ENCODE measurements around the gene SLC9A5. TPM values are rescaled to one million over a fixed set of nuclear protein-coding genes. Genes with fewer than 3 reads are reported as not detected.

Gene SLC9A5
- total RNA-seq, 2 experiments from 2014 or later: 3.5 to 4.5 TPM

- H3K36me3 Mint-ChIP-seq: peaks cover 2% of the 10 kb centered on the region
- H3K4me1 Mint-ChIP-seq: peaks cover 41% of the 10 kb centered on the region
- ATAC-seq (ENCODE audit: low read depth) (peak; percentile 66), DNase-seq (peak; percentile 100)
- H3K27me3 Mint-ChIP-seq: peaks cover 13% of the 10 kb centered on the region
- peak within 1 kb of the TSS; percentile 82 for H3K4me3 Mint-ChIP-seq
- H3K9me3 Mint-ChIP-seq: no peaks in the 10 kb centered on the region
- POLR2A ChIA-PET: interaction anchor here (0.6 to 9.4 kb wide), 17 partner anchors 11 to 446 kb away, joined by 3 to 130 read pairs (median 4); partner anchors contain the start of genes PLEKHG4 and TMEM208
- peak within 1 kb of the TSS; percentile 90 for H3K27ac Mint-ChIP-seq
Observed at GRCh38 chr16:67247192-67248072, 1.3 kb upstream of the SLC9A5 start, which contains the start of gene FHOD1. Gene FHOD1, minus strand, starts transcription at chr16:67247481. Its CDS starts 71 bp downstream, at chr16:67247410.

- ATAC-seq (ENCODE audit: low read depth) (no peak), DNase-seq (no peak)
- POLR2A ChIA-PET: interaction anchor here (0.7 to 9.4 kb wide), 15 partner anchors 13 to 445 kb away, joined by 3 to 130 read pairs (median 3); partner anchors contain the start of genes PLEKHG4 and TMEM208
- Mint-ChIP-seq H3K9me3 (no peaks in the 10 kb centered on the region), H3K27me3 (peaks cover 13% of the 10 kb centered on the region), H3K36me3 (no peaks in the 10 kb centered on the region), H3K4me1 (peaks cover 38% of the 10 kb centered on the region), H3K27ac (peak overlapping the region; percentile 70), H3K4me3 (peak overlapping the region; percentile 82)
Observed at GRCh38 chr16:67248073-67248400, 742 bp upstream of the SLC9A5 start.

DNA sequence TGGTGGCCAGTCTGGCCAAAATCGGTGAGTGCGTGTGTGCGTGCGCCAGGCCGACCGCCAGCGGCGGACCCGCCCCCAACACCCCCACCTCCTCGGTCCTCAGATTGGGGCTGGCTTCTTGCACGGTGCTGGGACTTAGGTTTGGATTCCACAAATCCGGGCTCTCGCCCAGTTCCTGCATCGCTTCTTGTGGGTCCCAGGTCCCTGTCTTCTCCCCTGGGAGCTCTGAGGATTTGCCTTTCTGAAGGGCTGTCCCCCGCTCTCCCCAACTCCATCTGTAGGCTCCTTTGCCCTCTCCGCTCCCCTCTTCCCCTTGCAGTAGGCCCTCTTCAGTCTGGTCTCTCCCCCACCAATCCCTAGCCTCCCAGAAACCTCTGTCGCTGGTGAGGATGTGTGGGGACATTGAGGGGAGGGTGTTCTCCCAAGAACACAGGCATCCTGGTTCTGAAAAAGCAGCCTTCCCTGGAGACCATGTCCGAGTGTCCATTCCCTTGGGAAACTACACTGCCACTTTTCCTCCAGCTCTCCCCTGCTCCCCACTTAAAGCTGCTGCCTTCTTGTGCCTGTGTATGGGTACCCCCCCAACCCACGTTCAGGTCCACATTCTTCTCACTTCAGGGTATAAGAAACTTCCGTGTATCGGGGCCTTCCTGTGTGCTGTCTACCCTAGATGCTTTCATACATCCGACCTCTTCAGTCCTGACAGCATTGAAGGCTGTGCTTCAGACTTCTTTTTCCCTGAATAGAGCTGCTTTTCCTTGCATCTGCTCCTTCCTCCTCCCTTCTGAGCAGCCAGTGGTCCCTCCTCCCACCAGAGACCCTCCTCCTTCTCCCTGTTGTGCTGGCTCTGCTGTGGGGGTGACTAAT lies 632 bp downstream of the SLC9A5 start:
- H3K9me3 Mint-ChIP-seq: no peaks in the 10 kb centered on the region
- H3K27me3 Mint-ChIP-seq: peaks cover 13% of the 10 kb centered on the region
- DNase-seq (no peak), ATAC-seq (ENCODE audit: low read depth) (no peak)
- H3K27ac Mint-ChIP-seq: peak overlapping the region; percentile 82
- H3K36me3 Mint-ChIP-seq: no peaks in the 10 kb centered on the region
- peak overlapping the region; percentile 81 for H3K4me3 Mint-ChIP-seq
- H3K4me1 Mint-ChIP-seq: peaks cover 29% of the 10 kb centered on the region
- POLR2A ChIA-PET: interaction anchor here (1.0 to 9.4 kb wide), 4 partner anchors 21 to 231 kb away, joined by 3 to 130 read pairs (median 3); partner anchors contain the start of genes ATP6V0D1 and TMEM208

GRCh38 chr16:67250045-67250327 lies 1.2 kb downstream of the SLC9A5 start:
- no peaks in the 10 kb centered on the region for H3K9me3 Mint-ChIP-seq
- H3K36me3 Mint-ChIP-seq: no peaks in the 10 kb centered on the region
- no peak for DNase-seq
- H3K4me3 Mint-ChIP-seq: peak overlapping the region; percentile 81
- ATAC-seq (ENCODE audit: low read depth): no peak
- H3K4me1 Mint-ChIP-seq: peaks cover 23% of the 10 kb centered on the region
- H3K27ac Mint-ChIP-seq: peak overlapping the region; percentile 82
- H3K27me3 Mint-ChIP-seq: peaks cover 13% of the 10 kb centered on the region
- POLR2A ChIA-PET: interaction anchor here (9.4 kb wide), 1 partner anchor 22 kb away, joined by 130 read pairs; the partner anchor contains the start of gene TMEM208

DNA sequence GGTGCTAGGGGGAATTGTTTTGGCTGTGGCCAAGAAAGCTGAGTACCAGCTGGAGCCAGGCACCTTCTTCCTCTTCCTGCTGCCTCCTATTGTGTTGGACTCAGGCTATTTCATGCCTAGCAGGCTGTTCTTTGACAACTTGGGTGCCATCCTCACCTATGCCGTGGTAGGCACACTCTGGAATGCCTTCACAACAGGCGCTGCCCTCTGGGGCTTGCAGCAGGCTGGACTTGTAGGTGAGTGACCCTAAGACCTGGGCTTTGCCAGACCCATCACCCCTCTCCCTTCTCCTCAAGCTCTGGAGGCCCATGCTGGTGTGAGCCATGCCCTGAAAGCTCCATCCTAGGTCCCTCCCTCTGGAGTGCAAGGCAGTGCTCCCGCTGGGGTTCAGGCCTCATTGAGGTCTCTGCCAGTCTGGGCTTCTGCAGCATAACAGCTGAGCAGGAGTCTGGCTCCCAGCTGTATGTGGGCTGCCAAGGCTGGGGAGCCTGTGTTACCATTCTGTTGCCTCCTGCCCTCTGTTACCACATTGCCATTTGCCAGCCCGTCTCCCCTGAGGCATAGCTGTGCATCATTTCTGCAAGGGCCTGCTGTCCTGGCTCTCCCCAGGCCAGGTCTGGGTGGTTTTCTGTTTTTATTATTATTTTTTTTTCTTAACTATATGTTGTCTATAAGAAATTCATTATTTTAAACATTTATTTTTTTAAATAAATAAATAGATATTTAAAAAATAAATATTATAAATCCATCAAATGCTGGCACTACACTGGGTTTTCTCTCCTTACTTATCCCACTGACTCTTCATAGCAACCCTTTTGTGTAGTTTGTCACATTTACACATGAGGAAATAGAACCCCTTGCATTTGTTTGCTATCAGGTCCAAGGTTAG lies 4.1 kb downstream of the SLC9A5 start:
- no peak for ATAC-seq (ENCODE audit: low read depth)
- POLR2A ChIA-PET: no interaction called here
- DNase-seq: no peak
- H3K4me1 Mint-ChIP-seq: peaks cover 14% of the 10 kb centered on the region
- H3K27me3 Mint-ChIP-seq: peaks cover 13% of the 10 kb centered on the region
- H3K36me3 Mint-ChIP-seq: peaks cover 2% of the 10 kb centered on the region
- H3K4me3 Mint-ChIP-seq: no peak overlapping the region
- no peaks in the 10 kb centered on the region for H3K9me3 Mint-ChIP-seq
- no peak overlapping the region for H3K27ac Mint-ChIP-seq

GRCh38 chr16:67254801-67255552 lies 6.2 kb downstream of the SLC9A5 start:
- POLR2A ChIA-PET: no interaction called here

GRCh38 chr16:67255553-67256221 lies 6.9 kb downstream of the SLC9A5 start:
- Mint-ChIP-seq H3K36me3 (peaks cover 2% of the 10 kb centered on the region), H3K9me3 (no peaks in the 10 kb centered on the region), H3K27ac (no peak overlapping the region), H3K4me3 (no peak overlapping the region), H3K27me3 (peaks cover 1% of the 10 kb centered on the region), H3K4me1 (no peaks in the 10 kb centered on the region)
- POLR2A ChIA-PET: no interaction called here
- DNase-seq: no peak
- no peak for ATAC-seq (ENCODE audit: low read depth)

More at GRCh38 chr16:67254801-67255552, 6.2 kb downstream of the SLC9A5 start:
- no peak overlapping the region for H3K4me3 Mint-ChIP-seq
- no peak overlapping the region for H3K27ac Mint-ChIP-seq
- DNase-seq (no peak), ATAC-seq (ENCODE audit: low read depth) (no peak)
- no peaks in the 10 kb centered on the region for H3K9me3 Mint-ChIP-seq
- H3K36me3 Mint-ChIP-seq: peaks cover 2% of the 10 kb centered on the region
- H3K27me3 Mint-ChIP-seq: peaks cover 6% of the 10 kb centered on the region
- H3K4me1 Mint-ChIP-seq: peaks cover 2% of the 10 kb centered on the region

GRCh38 chr16:67256701-67257230 lies 8.0 kb downstream of the SLC9A5 start:
- Mint-ChIP-seq H3K27me3 (peaks cover 4% of the 10 kb centered on the region), H3K4me3 (no peak overlapping the region), H3K9me3 (no peaks in the 10 kb centered on the region), H3K4me1 (no peaks in the 10 kb centered on the region), H3K27ac (no peak overlapping the region), H3K36me3 (peaks cover 2% of the 10 kb centered on the region)
- no peak for ATAC-seq (ENCODE audit: low read depth)
- POLR2A ChIA-PET: no interaction called here
- DNase-seq: no peak

GRCh38 chr16:67257486-67258160 lies 8.8 kb downstream of the SLC9A5 start:
- Mint-ChIP-seq H3K27me3 (peaks cover 4% of the 10 kb centered on the region), H3K36me3 (peaks cover 2% of the 10 kb centered on the region), H3K9me3 (no peaks in the 10 kb centered on the region), H3K4me1 (no peaks in the 10 kb centered on the region), H3K27ac (no peak overlapping the region), H3K4me3 (no peak overlapping the region)
- POLR2A ChIA-PET: no interaction called here
- ATAC-seq (ENCODE audit: low read depth) (no peak), DNase-seq (no peak)

GRCh38 chr16:67258161-67258835 lies 9.5 kb downstream of the SLC9A5 start:
- no peak overlapping the region for H3K27ac Mint-ChIP-seq
- peaks cover 2% of the 10 kb centered on the region for H3K36me3 Mint-ChIP-seq
- peaks cover 4% of the 10 kb centered on the region for H3K27me3 Mint-ChIP-seq
- DNase-seq (no peak), ATAC-seq (ENCODE audit: low read depth) (no peak)
- POLR2A ChIA-PET: interaction anchor here (0.7 kb wide), 1 partner anchor 84 kb away, joined by 4 read pairs; no protein-coding TSS in a partner anchor
- H3K4me3 Mint-ChIP-seq: no peak overlapping the region
- no peaks in the 10 kb centered on the region for H3K9me3 Mint-ChIP-seq
- no peaks in the 10 kb centered on the region for H3K4me1 Mint-ChIP-seq

- Mint-ChIP-seq H3K36me3 (peaks cover 2% of the 10 kb centered on the region), H3K4me3 (no peak overlapping the region), H3K9me3 (no peaks in the 10 kb centered on the region), H3K27me3 (peaks cover 4% of the 10 kb centered on the region), H3K4me1 (no peaks in the 10 kb centered on the region), H3K27ac (no peak overlapping the region)
- POLR2A ChIA-PET: no interaction called here
- ATAC-seq (ENCODE audit: low read depth) (no peak), DNase-seq (no peak)
Observed at GRCh38 chr16:67259705-67260104, 10.9 kb downstream of the SLC9A5 start.
